GM12892 (cell line): ENCODE measurements around the gene FKRP.

Experiments used
- POLR2A ChIP-seq: IDR thresholded peaks from 2 replicates; pipeline ENCODE4 v1.6.1; 2011; ENCODE audit warnings: low read depth, low read length, control low read depth
- POLR2AphosphoS5 ChIP-seq: IDR thresholded peaks from 2 replicates; pipeline ENCODE4 v1.6.1; 2011; ENCODE audit warnings: low read depth, low read length, control low read depth

DNA sequence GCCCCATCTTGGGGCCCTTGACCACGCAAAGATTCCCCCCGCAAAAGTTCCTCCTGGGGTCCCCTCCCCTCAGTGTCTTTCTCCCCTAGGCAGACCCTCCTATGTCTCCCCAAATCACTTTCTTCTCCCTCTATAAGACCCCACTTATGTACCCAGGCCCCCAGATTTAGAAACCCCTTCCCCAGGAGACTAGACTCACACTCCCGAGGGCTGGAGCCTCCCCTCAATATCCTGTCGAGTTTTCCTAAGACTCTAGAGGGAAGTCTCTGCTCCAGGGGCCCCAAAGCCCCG, 41.1 kb downstream of the FKRP start:
- TF ChIP-seq POLR2A (no peak), POLR2AphosphoS5 (no peak)
